ENCODE results near the gene UGT3A2. TPM values are rescaled to one million over a fixed set of nuclear protein-coding genes. Genes with fewer than 3 reads are reported as not detected.

Gene UGT3A2
- total and polyA plus RNA-seq, 2 of the 4 experiments (the other 2 are of a cell fraction), result not detected

GRCh38 chr5:35988529-35988928 lies 78.2 kb downstream of the UGT3A2 start:
- no peak overlapping the region for H3K4ac ChIP-seq (ENCODE audit: low read depth, low read length)
- in situ Hi-C loops (cut with MboI; ENCODE audit: low sequenced_read_pairs) (no loop called here), dilution Hi-C loops (cut with HindIII; ENCODE audit: low sequenced_read_pairs, unreplicated experiment) (no loop called here), intact Hi-C loops (cut with micrococcal nuclease) (no loop called here)
- no peak overlapping the region for H3K56ac ChIP-seq (ENCODE audit: extremely low read depth, insufficient read depth, low read length)
- H3K36me3 ChIP-seq (ENCODE audit: control insufficient read depth, insufficient read depth, low read length), result no peaks in the 10 kb centered on the region
- ChIA-PET CTCF (no interaction called here), POLR2A (ENCODE audit: unreplicated experiment) (no interaction called here)
- BruUV-seq (replicated peaks), result no TSS peak
- no peak overlapping the region for H4K5ac ChIP-seq (ENCODE audit: low read depth, low read length)
- no peak overlapping the region for H2AK5ac ChIP-seq (ENCODE audit: low read depth, low read length)
- no peak overlapping the region for H3K14ac ChIP-seq (replicated peaks; ENCODE audit: low read depth, low read length)
- H4K91ac ChIP-seq (ENCODE audit: insufficient read depth, low read depth, low read length), result no peak overlapping the region
- no peaks in the 10 kb centered on the region for H3K79me1 ChIP-seq (ENCODE audit: low read depth in 1 of 2, low read length in 2 of 2)
- no peaks in the 10 kb centered on the region for H3K9me3 ChIP-seq (ENCODE audit: control insufficient read depth, insufficient read depth, low read length)
- H2BK5ac ChIP-seq (ENCODE audit: low read depth, low read length, poor library complexity, severe bottlenecking), result no peak overlapping the region
- no peak overlapping the region for H3K23ac ChIP-seq (ENCODE audit: low read depth, low read length)
- H2BK120ac ChIP-seq (ENCODE audit: low read depth, low read length), result no peak overlapping the region
- peaks cover 2% of the 10 kb centered on the region for H3K27me3 ChIP-seq (ENCODE audit: control insufficient read depth, insufficient read depth, low read length)
- no peak overlapping the region for H4K8ac ChIP-seq (ENCODE audit: low read depth in 2 of 2, low read length in 2 of 2)
- H3K4me3 ChIP-seq (ENCODE audit: insufficient read depth, low read depth, low read length), result no peak overlapping the region
- WGBS, 2 experiments (ENCODE audit: extremely low coverage in 2 of 2, insufficient read length in 1 of 2), result 76% methylated on average over 3 of the region's 4 CpGs; no CpG with 5 or more reads in 1 of the 2 experiments
- H2AK9ac ChIP-seq (replicated peaks; ENCODE audit: low read depth, low read length, poor library complexity), result no peak overlapping the region
- H3K9me1 ChIP-seq (ENCODE audit: insufficient read depth, low read length), result no peaks in the 10 kb centered on the region
- TF ChIP-seq BHLHE40 (IDR thresholded peaks at IDR 0.05; ENCODE audit: low read depth, low read length), result no peak
- no peak for TF ChIP-seq SMC3 (IDR thresholded peaks at IDR 0.05; ENCODE audit: low read depth, low read length)
- no peak for TF ChIP-seq FOS (IDR thresholded peaks at IDR 0.05; ENCODE audit: low read depth, low read length)
- no peak for TF ChIP-seq RFX5 (IDR thresholded peaks at IDR 0.05; ENCODE audit: low read depth, low read length)
- no peak for TF ChIP-seq CTCF (conservative IDR thresholded peaks at IDR 0.05; ENCODE audit: low read depth, low read length)
- TF ChIP-seq NFE2L2 (IDR thresholded peaks at IDR 0.05; ENCODE audit: low read depth, low read length), result no peak
- TF ChIP-seq ELK1 (IDR thresholded peaks at IDR 0.05; ENCODE audit: borderline replicate concordance, low read depth, low read length), result no peak
- no peak for TF ChIP-seq MAZ (IDR thresholded peaks at IDR 0.05; ENCODE audit: borderline replicate concordance, low read depth, low read length)
- TF ChIP-seq POLR2A (IDR thresholded peaks at IDR 0.05; ENCODE audit: low read depth, low read length), result no peak
- TF ChIP-seq MAFK (IDR thresholded peaks at IDR 0.05; ENCODE audit: low read depth, low read length), result no peak
- no peak for TF ChIP-seq USF2 (IDR thresholded peaks at IDR 0.05; ENCODE audit: low read depth, low read length)
- H3K9ac ChIP-seq (ENCODE audit: low read depth, low read length), result no peak overlapping the region
- no peak overlapping the region for H2BK20ac ChIP-seq (ENCODE audit: low read depth, low read length)
- H3K4me2 ChIP-seq (ENCODE audit: low read depth, low read length), result no peak overlapping the region
- H3K18ac ChIP-seq (ENCODE audit: low read depth, low read length), result no peak overlapping the region
- DNase-seq (no peak), ATAC-seq (ENCODE audit: low read depth) (no peak)
- H4K20me1 ChIP-seq (ENCODE audit: insufficient read depth, low read length), result no peaks in the 10 kb centered on the region
- H3K27ac ChIP-seq (ENCODE audit: insufficient read depth, low read length), result no peak overlapping the region
- no peaks in the 10 kb centered on the region for H3K4me1 ChIP-seq (ENCODE audit: control insufficient read depth, insufficient read depth, low read length)
- no peak overlapping the region for H2AFZ ChIP-seq (replicated peaks; ENCODE audit: low read length, poor library complexity)
- no peak overlapping the region for H2BK15ac ChIP-seq (ENCODE audit: low read depth, low read length)
